ENCODE measurements around the gene PIGR. TPM values are rescaled to one million over a fixed set of nuclear protein-coding genes. Genes with fewer than 3 reads are reported as not detected.

Gene PIGR
- total and polyA plus RNA-seq, 2 donors (not counting 3 experiments of a cell fraction or from before 2014, with no cell fraction given) = not detected

DNA sequence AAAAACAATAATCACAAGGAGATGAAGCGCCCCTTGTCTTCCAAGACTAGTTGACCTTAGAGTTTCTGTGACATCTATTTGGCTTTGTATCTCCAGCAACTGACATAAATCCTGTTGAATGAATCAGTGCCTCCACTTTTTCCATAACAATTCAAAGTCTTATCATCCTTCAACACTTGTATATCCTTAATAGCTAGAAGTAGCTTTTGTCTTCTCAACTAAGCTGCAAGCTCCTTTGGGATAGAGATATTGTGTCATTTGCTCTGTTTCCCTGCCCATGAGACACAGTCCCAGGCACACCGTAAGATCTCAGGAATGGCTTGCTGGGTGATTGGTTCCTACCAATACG lies 5.7 kb downstream of the PIGR start:
- Histone ChIP-seq H3K27ac (ENCODE audit: insufficient read depth, low read depth, low read length) (no peak overlapping the region), H3K9me1 (replicated peaks; ENCODE audit: control insufficient read depth, extremely low read depth, insufficient read depth, low read length) (no peaks in the 10 kb centered on the region), H3K9ac (replicated peaks; ENCODE audit: extremely low read depth, insufficient read depth, low read length) (no peak overlapping the region), H3K4me2 (ENCODE audit: insufficient read depth, low read length) (no peak overlapping the region), H3K4me1 (ENCODE audit: control insufficient read depth, extremely low read depth, insufficient read depth, low read length) (no peaks in the 10 kb centered on the region), H3K4me3 (replicated peaks in 1 of 3; ENCODE audit: insufficient read depth in 1 of 3, low read depth in 1 of 3, low read length in 3 of 3) (no peak overlapping the region), H3K27me3 (ENCODE audit: control insufficient read depth in 2 of 2, insufficient read depth in 2 of 2, low read length in 2 of 2) (no peaks in the 10 kb centered on the region), H3K79me2 (ENCODE audit: control insufficient read depth, insufficient read depth, low read length) (no peaks in the 10 kb centered on the region), H3K36me3 (ENCODE audit: control insufficient read depth in 2 of 2, extremely low read depth in 1 of 2, insufficient read depth in 2 of 2, low read length in 2 of 2) (no peaks in the 10 kb centered on the region), H3K9me3 (replicated peaks; ENCODE audit: control insufficient read depth, insufficient read depth, low read length) (no peaks in the 10 kb centered on the region), H4K20me1 (replicated peaks; ENCODE audit: control insufficient read depth, extremely low read depth, insufficient read depth, low read length) (no peaks in the 10 kb centered on the region), H2AFZ (ENCODE audit: low read depth, low read length) (no peak overlapping the region)
- FAIRE-seq (no peak), DNase-seq (ENCODE audit: low read depth, low spot score) (no peak)
- no TSS peak for BruUV-seq (replicated peaks)
- ChIA-PET CTCF (interaction anchor here (1.5 kb wide), 1 partner anchor 9 kb away, joined by 3 read pairs; no protein-coding TSS in a partner anchor), POLR2A (no interaction called here)
- TF ChIP-seq, protein P1, sequence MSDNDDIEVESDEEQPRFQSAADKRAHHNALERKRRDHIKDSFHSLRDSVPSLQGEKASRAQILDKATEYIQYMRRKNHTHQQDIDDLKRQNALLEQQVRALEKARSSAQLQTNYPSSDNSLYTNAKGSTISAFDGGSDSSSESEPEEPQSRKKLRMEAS (IDR thresholded peaks at IDR 0.05; ENCODE audit: insufficient read depth, insufficient read length) = no peak
- TF ChIP-seq FOS (IDR thresholded peaks at IDR 0.05; ENCODE audit: borderline replicate concordance, insufficient read depth, low read length) = no peak
- no peak for TF ChIP-seq GATA2 (IDR thresholded peaks at IDR 0.05; ENCODE audit: insufficient read depth, insufficient read length, low read depth, low read length)
- TF ChIP-seq POLR2A (IDR thresholded peaks at IDR 0.05; ENCODE audit: low read depth, low read length) = no peak
- no peak for TF ChIP-seq MYC (IDR thresholded peaks at IDR 0.05; ENCODE audit: low read depth, low read length)
- TF ChIP-seq, protein P2, sequence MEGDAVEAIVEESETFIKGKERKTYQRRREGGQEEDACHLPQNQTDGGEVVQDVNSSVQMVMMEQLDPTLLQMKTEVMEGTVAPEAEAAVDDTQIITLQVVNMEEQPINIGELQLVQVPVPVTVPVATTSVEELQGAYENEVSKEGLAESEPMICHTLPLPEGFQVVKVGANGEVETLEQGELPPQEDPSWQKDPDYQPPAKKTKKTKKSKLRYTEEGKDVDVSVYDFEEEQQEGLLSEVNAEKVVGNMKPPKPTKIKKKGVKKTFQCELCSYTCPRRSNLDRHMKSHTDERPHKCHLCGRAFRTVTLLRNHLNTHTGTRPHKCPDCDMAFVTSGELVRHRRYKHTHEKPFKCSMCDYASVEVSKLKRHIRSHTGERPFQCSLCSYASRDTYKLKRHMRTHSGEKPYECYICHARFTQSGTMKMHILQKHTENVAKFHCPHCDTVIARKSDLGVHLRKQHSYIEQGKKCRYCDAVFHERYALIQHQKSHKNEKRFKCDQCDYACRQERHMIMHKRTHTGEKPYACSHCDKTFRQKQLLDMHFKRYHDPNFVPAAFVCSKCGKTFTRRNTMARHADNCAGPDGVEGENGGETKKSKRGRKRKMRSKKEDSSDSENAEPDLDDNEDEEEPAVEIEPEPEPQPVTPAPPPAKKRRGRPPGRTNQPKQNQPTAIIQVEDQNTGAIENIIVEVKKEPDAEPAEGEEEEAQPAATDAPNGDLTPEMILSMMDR (IDR thresholded peaks at IDR 0.05; ENCODE audit: extremely low read depth in 1 of 2, insufficient read depth in 1 of 2, low read depth in 1 of 2, low read length in 2 of 2) = no peak
- TF ChIP-seq JUN (IDR thresholded peaks at IDR 0.05; ENCODE audit: borderline replicate concordance, insufficient read depth, insufficient read length, low read depth) = no peak
- no peak for TF ChIP-seq POLR2AphosphoS5 (IDR thresholded peaks at IDR 0.05; ENCODE audit: insufficient read depth, low read depth, low read length)
- no peak for TF ChIP-seq EZH2 (IDR thresholded peaks at IDR 0.05; ENCODE audit: borderline replicate concordance, low read depth, low read length, severe bottlenecking)
- intact Hi-C loops (cut with micrococcal nuclease) = no loop called here
- dilution Hi-C loops (cut with MboI; ENCODE audit: extremely low pct_ligation_motif_present, low sequenced_read_pairs) = no loop called here

All from endothelial cell of umbilical vein (primary cell).